SU-DHL-6 (cell line): Measurements from ENCODE around the gene YTHDC2.

Experiments used
- EZH2phosphoT487 ChIP-seq: fragments of 200-600 bp; sonication (generic), shearing (Covaris generic); conservative IDR thresholded peaks from 2 replicates; pipeline ENCODE4 v1.6.1; 2018; ENCODE audit warnings: mild to moderate bottlenecking, antibody characterized with exemption, low read length, moderate library complexity, mixed read lengths
- TF ChIP-seq, protein P1 (sequence below): fragments of 200-600 bp; sonication (generic); IDR thresholded peaks from one replicate; pipeline ENCODE4 v1.5.1; 2017; ENCODE audit warnings: antibody characterized with exemption, mild to moderate bottlenecking, low read length, moderate library complexity; ENCODE audit not compliant: insufficient read depth, poor library complexity, severe bottlenecking

DNA sequence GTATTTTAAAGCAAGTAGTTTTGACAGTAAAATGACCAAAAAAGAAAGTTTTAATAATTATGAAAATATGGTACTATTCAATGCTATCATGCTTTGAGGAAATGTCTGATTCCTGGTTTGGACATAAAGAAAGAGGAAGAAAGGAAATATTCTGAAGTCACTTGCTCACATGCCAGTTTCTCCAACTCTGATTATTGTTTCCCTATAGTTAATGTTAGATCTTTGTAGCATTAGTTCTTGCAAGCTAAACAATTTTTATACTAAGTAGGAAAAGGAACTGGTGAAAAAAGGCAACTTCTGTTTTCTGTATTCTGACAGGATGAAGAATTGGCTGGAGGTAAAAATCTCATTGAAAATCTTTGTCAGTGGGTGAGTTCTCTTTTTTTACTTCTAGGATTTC is 119.5 kb downstream of the YTHDC2 start:
- TF ChIP-seq, protein P1, sequence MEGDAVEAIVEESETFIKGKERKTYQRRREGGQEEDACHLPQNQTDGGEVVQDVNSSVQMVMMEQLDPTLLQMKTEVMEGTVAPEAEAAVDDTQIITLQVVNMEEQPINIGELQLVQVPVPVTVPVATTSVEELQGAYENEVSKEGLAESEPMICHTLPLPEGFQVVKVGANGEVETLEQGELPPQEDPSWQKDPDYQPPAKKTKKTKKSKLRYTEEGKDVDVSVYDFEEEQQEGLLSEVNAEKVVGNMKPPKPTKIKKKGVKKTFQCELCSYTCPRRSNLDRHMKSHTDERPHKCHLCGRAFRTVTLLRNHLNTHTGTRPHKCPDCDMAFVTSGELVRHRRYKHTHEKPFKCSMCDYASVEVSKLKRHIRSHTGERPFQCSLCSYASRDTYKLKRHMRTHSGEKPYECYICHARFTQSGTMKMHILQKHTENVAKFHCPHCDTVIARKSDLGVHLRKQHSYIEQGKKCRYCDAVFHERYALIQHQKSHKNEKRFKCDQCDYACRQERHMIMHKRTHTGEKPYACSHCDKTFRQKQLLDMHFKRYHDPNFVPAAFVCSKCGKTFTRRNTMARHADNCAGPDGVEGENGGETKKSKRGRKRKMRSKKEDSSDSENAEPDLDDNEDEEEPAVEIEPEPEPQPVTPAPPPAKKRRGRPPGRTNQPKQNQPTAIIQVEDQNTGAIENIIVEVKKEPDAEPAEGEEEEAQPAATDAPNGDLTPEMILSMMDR: no peak
- no peak for TF ChIP-seq EZH2phosphoT487
